B cell (primary cell): ENCODE measurements around the gene ANO5. TPM values are rescaled to one million over a fixed set of nuclear protein-coding genes. Genes with fewer than 3 reads are reported as not detected.

Experiments
- ATAC-seq: fragments of 200-7000 bp; cut with Tn5 transposase; one replicate; pipeline ENCODE4 v1.10.0; 2021; ENCODE audit warnings: low read depth, mild to moderate bottlenecking, moderate number of reproducible peaks, moderate library complexity
- CTCF ChIA-PET: fragments of 350-600 bp; sonication (Branson Sonifier 250); formaldehyde crosslinking; loops from one replicate; lab custom pipeline; 2021; ENCODE audit warnings: antibody characterized with exemption, inconsistent platforms; lab: Charles Lee
- POLR2A ChIA-PET: fragments of 350-600 bp; sonication (Branson Sonifier 250); formaldehyde crosslinking; loops from one replicate; lab custom pipeline; 2021; ENCODE audit warnings: antibody characterized with exemption; lab: Charles Lee
- DNase-seq: peaks from one replicate; pipeline ENCODE4 v3.0.0; 2013
- H2AFZ ChIP-seq: 2 replicates; pipeline ENCODE4 v1.6.1; 2012; ENCODE audit warnings: mild to moderate bottlenecking, low read depth, low read length; ENCODE audit not compliant: insufficient read depth, poor library complexity, severe bottlenecking
- H3K27ac ChIP-seq, 2 donors: 1 replicate in 1 of 2; 2 replicates in 1 of 2; pipeline ENCODE4 v1.5.1; 2012 to 2013; ENCODE audit warnings: low read length in 2 of 2, mild to moderate bottlenecking in 2 of 2, moderate library complexity in 1 of 2
- H3K27me3 ChIP-seq, 4 experiments: fragments of 200-600 bp in 1 of 4; sonication (generic) in 1 of 4; replicated peaks in 1 of 4; 1 replicate in 2 of 4; 2 replicates in 2 of 4; pipeline versions ENCODE4 v1.6.1 to v1.7.0; 2013 to 2016; ENCODE audit warnings: low read length in 3 of 4, mild to moderate bottlenecking in 2 of 4, mixed read lengths in 1 of 4, moderate library complexity in 1 of 4; ENCODE audit not compliant: insufficient read depth in 4 of 4, control insufficient read depth in 3 of 4; ENCODE audit errors: control extremely low read depth in 1 of 4
- H3K36me3 ChIP-seq, 2 experiments: replicated peaks in 1 of 2; 1 replicate in 1 of 2; 2 replicates in 1 of 2; pipeline versions ENCODE4 v1.6.1 to v1.7.1; 2013; ENCODE audit warnings: low read length in 1 of 2; ENCODE audit not compliant: insufficient read depth in 2 of 2, control insufficient read depth in 1 of 2; ENCODE audit errors: control extremely low read depth in 1 of 2, extremely low read depth in 1 of 2
- H3K4me1 ChIP-seq, 2 donors: fragments of 200-600 bp in 1 of 2; sonication (generic) in 1 of 2; 1 replicate in 1 of 2; 2 replicates in 1 of 2; pipeline versions ENCODE4 v1.5.1 to v1.6.1; 2013 to 2017; ENCODE audit warnings: low read length in 2 of 2; ENCODE audit not compliant: control insufficient read depth in 2 of 2, insufficient read depth in 2 of 2
- H3K4me2 ChIP-seq: replicated peaks from 2 replicates; pipeline ENCODE3; 2012; ENCODE audit warnings: mild to moderate bottlenecking, low read depth, low read length; ENCODE audit not compliant: poor library complexity, severe bottlenecking
- H3K4me3 ChIP-seq, 5 experiments: fragments of 200-600 bp in 1 of 5; sonication (generic) in 1 of 5; 1 replicate in 3 of 5; 2 replicates in 2 of 5; pipeline versions ENCODE4 v1.5.1 to v1.7.0; 2011 to 2016; ENCODE audit warnings: low read length in 4 of 5, mild to moderate bottlenecking in 4 of 5, low read depth in 2 of 5, control low read depth in 1 of 5, moderate library complexity in 1 of 5; ENCODE audit not compliant: insufficient read depth in 1 of 5; ENCODE audit errors: control extremely low read depth in 1 of 5, extremely low read depth in 1 of 5
- H3K79me2 ChIP-seq: fragments of 200-600 bp; sonication (generic); one replicate; pipeline ENCODE4 v1.6.0; 2016; ENCODE audit warnings: low read length; ENCODE audit not compliant: control insufficient read depth, insufficient read depth
- H3K9ac ChIP-seq: fragments of 200-600 bp; sonication (generic); 2 replicates; pipeline ENCODE4 v1.6.1; 2017; ENCODE audit warnings: mild to moderate bottlenecking, low read length, moderate library complexity
- H3K9me3 ChIP-seq, 3 donors: one replicate each; pipeline versions ENCODE4 v1.6.1 to v1.7.1; 2013; ENCODE audit warnings: low read length in 2 of 3; ENCODE audit not compliant: control insufficient read depth in 2 of 3, insufficient read depth in 1 of 3; ENCODE audit errors: control extremely low read depth in 1 of 3
- H4K20me1 ChIP-seq: 2 replicates; pipeline ENCODE4 v1.6.0; 2012; ENCODE audit warnings: mild to moderate bottlenecking, low read length; ENCODE audit not compliant: insufficient read depth, control insufficient read depth, poor library complexity, severe bottlenecking
- H3K27ac Mint-ChIP-seq: one replicate; pipeline ENCODE4 v1.8.0; 2021; ENCODE audit warnings: mixed read lengths
- H3K27me3 Mint-ChIP-seq: one replicate; pipeline ENCODE4 v1.8.0; 2021; ENCODE audit warnings: mixed read lengths
- H3K4me1 Mint-ChIP-seq: one replicate; pipeline ENCODE4 v1.8.0; 2021; ENCODE audit warnings: mixed read lengths
- H3K4me3 Mint-ChIP-seq: one replicate; pipeline ENCODE4 v1.8.0; 2021; ENCODE audit warnings: mixed read lengths
- H3K9me3 Mint-ChIP-seq: one replicate; pipeline ENCODE4 v1.8.0; 2022; ENCODE audit warnings: mixed read lengths; ENCODE audit not compliant: insufficient read depth
- EZH2 ChIP-seq: IDR thresholded peaks from 2 replicates; pipeline ENCODE4 v1.6.1; 2012; ENCODE audit warnings: borderline replicate concordance, low read depth, mild to moderate bottlenecking, moderate library complexity, low read length; ENCODE audit not compliant: insufficient read depth, poor library complexity, severe bottlenecking
- WGBS: methylation state at CpG from one replicate; pipeline ENCODE4 v1.1.5; 2013; ENCODE audit warnings: missing lambda C conversion rate; ENCODE audit not compliant: insufficient coverage; 5-methylcytosine and 5-hydroxymethylcytosine counted together
- intact Hi-C: fragments of 100-400 bp; cut with micrococcal nuclease; formaldehyde crosslinking; loops from one replicate; pipeline ENCODE4 v1.10.0; 2022
- polyA plus RNA-seq: library from polyadenylated mRNA; depleted of rRNA; stranded (reverse); fragments of >200 nt; gene quantifications from 2 replicates; pipeline ENCODE4 v1.2.3, GENCODE V29; 2012
- total RNA-seq, 2 donors: library from RNA; stranded (reverse); fragments of 120-200 nt in 1 of 2; gene quantifications; 1 replicate in 1 of 2; 2 replicates in 1 of 2; pipeline versions ENCODE4 v1.2.3 to v1.2.4, GENCODE V29; 2013 to 2022
- TF ChIP-seq, protein P1 (sequence below): fragments of 200-600 bp; IDR thresholded peaks from one replicate; pipeline ENCODE4 v1.8.0; 2022; ENCODE audit warnings: antibody characterized with exemption, mild to moderate bottlenecking

Gene ANO5
- total and polyA plus RNA-seq, 2 donors (not counting 1 experiment from before 2014, with no cell fraction given), result not detected

DNA sequence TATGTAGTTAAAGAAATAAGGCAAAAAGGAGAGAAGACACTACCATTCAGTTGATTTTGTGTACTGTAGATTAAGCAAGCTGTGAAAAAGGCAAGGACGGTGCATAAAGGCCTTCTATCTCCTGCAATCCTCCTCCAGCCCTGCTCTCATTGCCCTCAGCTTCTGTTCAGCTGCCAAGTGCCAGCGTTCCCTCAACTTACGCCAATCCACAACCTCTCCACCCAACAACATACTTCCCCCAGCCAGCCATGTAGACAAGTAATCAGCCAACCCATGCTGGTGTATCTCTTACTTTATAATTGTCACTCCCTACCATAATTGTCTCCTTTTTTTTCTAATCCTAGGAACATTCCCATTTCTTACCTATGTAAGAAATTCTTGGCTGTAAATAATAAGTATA is 30.1 kb upstream of the ANO5 start:
- no peak overlapping the region for H2AFZ ChIP-seq
- H3K9ac ChIP-seq, result no peak overlapping the region
- TF ChIP-seq, protein P1, sequence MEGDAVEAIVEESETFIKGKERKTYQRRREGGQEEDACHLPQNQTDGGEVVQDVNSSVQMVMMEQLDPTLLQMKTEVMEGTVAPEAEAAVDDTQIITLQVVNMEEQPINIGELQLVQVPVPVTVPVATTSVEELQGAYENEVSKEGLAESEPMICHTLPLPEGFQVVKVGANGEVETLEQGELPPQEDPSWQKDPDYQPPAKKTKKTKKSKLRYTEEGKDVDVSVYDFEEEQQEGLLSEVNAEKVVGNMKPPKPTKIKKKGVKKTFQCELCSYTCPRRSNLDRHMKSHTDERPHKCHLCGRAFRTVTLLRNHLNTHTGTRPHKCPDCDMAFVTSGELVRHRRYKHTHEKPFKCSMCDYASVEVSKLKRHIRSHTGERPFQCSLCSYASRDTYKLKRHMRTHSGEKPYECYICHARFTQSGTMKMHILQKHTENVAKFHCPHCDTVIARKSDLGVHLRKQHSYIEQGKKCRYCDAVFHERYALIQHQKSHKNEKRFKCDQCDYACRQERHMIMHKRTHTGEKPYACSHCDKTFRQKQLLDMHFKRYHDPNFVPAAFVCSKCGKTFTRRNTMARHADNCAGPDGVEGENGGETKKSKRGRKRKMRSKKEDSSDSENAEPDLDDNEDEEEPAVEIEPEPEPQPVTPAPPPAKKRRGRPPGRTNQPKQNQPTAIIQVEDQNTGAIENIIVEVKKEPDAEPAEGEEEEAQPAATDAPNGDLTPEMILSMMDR, result no peak
- H3K4me1 Mint-ChIP-seq, result no peaks in the 10 kb centered on the region
- H3K4me2 ChIP-seq, result no peak overlapping the region
- no peak overlapping the region for H3K27ac Mint-ChIP-seq
- no peaks in the 10 kb centered on the region for H3K79me2 ChIP-seq
- no peaks in the 10 kb centered on the region for H3K27me3 Mint-ChIP-seq
- H4K20me1 ChIP-seq, result no peaks in the 10 kb centered on the region
- no peak for DNase-seq
- 96% methylated on average over 2 of the region's 3 CpGs for WGBS
- no peaks in the 10 kb centered on the region for H3K36me3 ChIP-seq
- ChIA-PET POLR2A (no interaction called here), CTCF (no interaction called here)
- no peak overlapping the region for H3K4me3 Mint-ChIP-seq
- no peak overlapping the region for H3K27ac ChIP-seq
- no peak overlapping the region for H3K4me3 ChIP-seq
- intact Hi-C loops, result no loop called here
- no peaks in the 10 kb centered on the region for H3K27me3 ChIP-seq
- H3K9me3 Mint-ChIP-seq, result no peaks in the 10 kb centered on the region
- H3K9me3 ChIP-seq, result no peaks in the 10 kb centered on the region
- no peaks in the 10 kb centered on the region for H3K4me1 ChIP-seq
- no peak for ATAC-seq

DNA sequence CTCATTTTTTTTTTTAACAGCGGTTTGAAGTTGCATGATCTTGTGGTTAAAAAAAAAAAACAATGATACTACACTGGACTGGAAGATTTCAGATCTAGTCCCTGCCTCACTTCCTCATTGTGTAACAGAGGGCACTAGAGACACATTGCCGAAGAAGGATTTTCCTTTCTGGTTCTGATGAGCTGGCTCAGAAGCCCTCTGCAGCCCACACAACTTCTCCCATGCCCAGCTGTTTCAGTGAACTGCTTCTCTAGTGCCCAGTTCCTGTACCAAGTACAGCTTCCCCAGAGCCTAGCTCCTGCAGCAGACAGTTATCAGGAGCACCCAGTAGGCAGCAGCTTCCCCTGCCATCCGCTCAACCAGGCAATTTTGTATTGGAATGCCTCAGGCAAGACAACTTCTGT is 29.5 kb upstream of the ANO5 start:
- no peaks in the 10 kb centered on the region for H3K9me3 Mint-ChIP-seq
- H3K27me3 ChIP-seq, result no peaks in the 10 kb centered on the region
- H3K4me1 Mint-ChIP-seq, result no peaks in the 10 kb centered on the region
- H3K9me3 ChIP-seq, result no peaks in the 10 kb centered on the region
- ChIA-PET CTCF (no interaction called here), POLR2A (no interaction called here)
- no peaks in the 10 kb centered on the region for H4K20me1 ChIP-seq
- no peak overlapping the region for H3K27ac ChIP-seq
- no peak overlapping the region for H3K4me2 ChIP-seq
- DNase-seq (no peak), ATAC-seq (no peak)
- H3K79me2 ChIP-seq, result no peaks in the 10 kb centered on the region
- no peaks in the 10 kb centered on the region for H3K27me3 Mint-ChIP-seq
- no peak overlapping the region for H2AFZ ChIP-seq
- WGBS, result 8% methylated on average over 2 of the region's 3 CpGs
- H3K4me3 ChIP-seq, result no peak overlapping the region
- no peak overlapping the region for H3K27ac Mint-ChIP-seq
- no peak overlapping the region for H3K4me3 Mint-ChIP-seq
- no peak overlapping the region for H3K9ac ChIP-seq
- no peaks in the 10 kb centered on the region for H3K36me3 ChIP-seq
- intact Hi-C loops, result no loop called here
- no peaks in the 10 kb centered on the region for H3K4me1 ChIP-seq
- TF ChIP-seq, protein P1, result no peak
- TF ChIP-seq EZH2, result no peak
